Gastrocnemius medialis (tissue), 4 donors: Measurements from ENCODE around the gene WDR77. TPM values are rescaled to one million over a fixed set of nuclear protein-coding genes. Genes with fewer than 3 reads are reported as not detected.

ENCODE experiments used
- ATAC-seq, 2 donors: fragments of 150-250 bp; one replicate each; pipeline ENCODE4 v1.9.1; 2016
- DNase-seq, 2 donors: peaks; one replicate each; pipeline ENCODE4 v3.0.0-alpha.2; 2019
- H3K27ac ChIP-seq, 4 donors: fragments of 200-600 bp; sonication (generic); 1 replicate in 1 of 4; 2 replicates in 3 of 4; pipeline ENCODE4 v1.5.1; 2016 to 2018; ENCODE audit warnings: mild to moderate bottlenecking in 2 of 4, moderate library complexity in 1 of 4
- H3K27me3 ChIP-seq, 3 donors: fragments of 200-600 bp; sonication (generic) in 2 of 3; 1 replicate in 1 of 3; 2 replicates in 2 of 3; pipeline versions ENCODE4 v1.5.1 to v1.6.0; 2016 to 2019; ENCODE audit warnings: mild to moderate bottlenecking in 1 of 3, moderate library complexity in 1 of 3
- H3K36me3 ChIP-seq, 2 donors: fragments of 200-600 bp; sonication (generic) in 1 of 2; one replicate each; pipeline ENCODE4 v1.5.1; 2017 to 2018
- H3K4me1 ChIP-seq, 2 donors: fragments of 200-600 bp; sonication (generic) in 1 of 2; one replicate each; pipeline ENCODE4 v1.5.1; 2016 to 2017; ENCODE audit warnings: mild to moderate bottlenecking in 2 of 2
- H3K4me3 ChIP-seq, 4 donors: fragments of 200-600 bp; sonication (generic) in 3 of 4; 1 replicate in 1 of 4; 2 replicates in 3 of 4; pipeline ENCODE4 v1.5.1; 2016 to 2019; ENCODE audit warnings: mild to moderate bottlenecking in 2 of 4
- H3K9me3 ChIP-seq, 3 donors: fragments of 200-600 bp; sonication (generic) in 2 of 3; 1 replicate in 1 of 3; 2 replicates in 2 of 3; pipeline ENCODE4 v1.5.1; 2016 to 2019
- CTCF ChIP-seq, 5 experiments: fragments of 450-650 bp in 3 of 5; fragments of 200-600 bp in 2 of 5; sonication (generic) in 2 of 5; IDR thresholded peaks in 4 of 5; conservative IDR thresholded peaks in 1 of 5; 1 replicate in 4 of 5; 2 replicates in 1 of 5; pipeline ENCODE4 v1.5.1; 2016 to 2019; ENCODE audit warnings: antibody characterized with exemption in 5 of 5, mild to moderate bottlenecking in 3 of 5, moderate library complexity in 3 of 5
- POLR2A ChIP-seq, 2 donors: fragments of 450-650 bp; IDR thresholded peaks; one replicate each; pipeline ENCODE4 v1.6.1; 2017; ENCODE audit warnings: antibody characterized with exemption in 2 of 2, mild to moderate bottlenecking in 2 of 2, moderate library complexity in 2 of 2
- in situ Hi-C, 4 donors: fragments of 200-750 bp; cut with MboI; loops; one replicate each; pipeline versions ENCODE4 v1.15.0 to v1.8.0; 2017; ENCODE audit warnings: low sequenced_read_pairs in 4 of 4
- intact Hi-C: fragments of 100-400 bp; cut with DNase I; formaldehyde crosslinking; loops from one replicate; pipeline ENCODE4 v1.15.1; 2023; ENCODE audit warnings: low total_unique reads
- total RNA-seq, 4 donors: library from RNA; depleted of rRNA; stranded (reverse); fragments of >200 nt; gene quantifications; one replicate each; pipeline versions ENCODE4 v1.1.0 to v1.2.3, GENCODE V29; 2016

WDR77 gene
- total RNA-seq, 4 donors from 2014 or later, result 53.3 to 59.2 (median 56.7) TPM

- TF ChIP-seq CTCF (IDR thresholded peaks at IDR 0.05 in 4 of 5, conservative IDR thresholded peaks at IDR 0.05 in 1 of 5) (no peak), POLR2A (IDR thresholded peaks at IDR 0.05) (no peak)
- in situ Hi-C loops, result no loop called here
- Histone ChIP-seq H3K9me3 (no peaks in the 10 kb centered on the region), H3K4me1 (no peaks in the 10 kb centered on the region), H3K27ac (no peak overlapping the region), H3K36me3 (no peaks in the 10 kb centered on the region), H3K4me3 (no peak overlapping the region), H3K27me3 (no peaks in the 10 kb centered on the region)
- DNase-seq, result no peak
- ATAC-seq, result no peak
- intact Hi-C loops, result no loop called here
Measured at GRCh38 chr1:111422546-111423391, 26.3 kb downstream of the WDR77 start.

GRCh38 chr1:111420377-111420776 is 28.7 kb downstream of the WDR77 start:
- Histone ChIP-seq H3K27me3 (no peaks in the 10 kb centered on the region), H3K4me3 (no peak overlapping the region), H3K36me3 (no peaks in the 10 kb centered on the region), H3K4me1 (no peaks in the 10 kb centered on the region), H3K9me3 (no peaks in the 10 kb centered on the region), H3K27ac (no peak overlapping the region)
- intact Hi-C loops (no loop called here), in situ Hi-C loops (no loop called here)
- no peak for DNase-seq
- TF ChIP-seq CTCF (IDR thresholded peaks at IDR 0.05 in 4 of 5, conservative IDR thresholded peaks at IDR 0.05 in 1 of 5) (no peak), POLR2A (IDR thresholded peaks at IDR 0.05) (no peak)
- ATAC-seq, result no peak

- Histone ChIP-seq H3K4me3 (no peak overlapping the region), H3K4me1 (no peaks in the 10 kb centered on the region), H3K36me3 (peaks cover 0 to 9% of the 10 kb centered on the region in 2 donors), H3K27ac (no peak overlapping the region), H3K27me3 (no peaks in the 10 kb centered on the region), H3K9me3 (no peaks in the 10 kb centered on the region)
- ATAC-seq, result no peak
- in situ Hi-C loops, result no loop called here
- intact Hi-C loops, result no loop called here
- no peak for DNase-seq
- TF ChIP-seq CTCF (IDR thresholded peaks at IDR 0.05 in 4 of 5, conservative IDR thresholded peaks at IDR 0.05 in 1 of 5) (no peak), POLR2A (IDR thresholded peaks at IDR 0.05) (no peak)
Measured at GRCh38 chr1:111419037-111419436, 30.0 kb downstream of the WDR77 start.

GRCh38 chr1:111417755-111418154 is 31.3 kb downstream of the WDR77 start:
- intact Hi-C loops, result no loop called here
- Histone ChIP-seq H3K27ac (no peak overlapping the region), H3K36me3 (peaks cover 0 to 9% of the 10 kb centered on the region in 2 donors), H3K4me1 (no peaks in the 10 kb centered on the region), H3K4me3 (no peak overlapping the region), H3K9me3 (no peaks in the 10 kb centered on the region), H3K27me3 (no peaks in the 10 kb centered on the region)
- DNase-seq (no peak), ATAC-seq (no peak)
- in situ Hi-C loops, result no loop called here
- no peak for TF ChIP-seq CTCF (IDR thresholded peaks at IDR 0.05 in 4 of 5, conservative IDR thresholded peaks at IDR 0.05 in 1 of 5)
- TF ChIP-seq POLR2A (IDR thresholded peaks at IDR 0.05), result no peak
